ENCODE measurements around the gene CD209.

GRCh38 chr19:7699417-7700401 is 47.6 kb downstream of the CD209 start:
- TF ChIP-seq POLR2AphosphoS5 (IDR thresholded peaks at IDR 0.05; ENCODE audit: borderline replicate concordance, low read depth, low read length) (no peak), EZH2 (IDR thresholded peaks at IDR 0.05) (no peak)

Measured in SK-N-MC (cell line).